Fibroblast of skin of scalp (primary cell): ENCODE measurements around the gene CCDC171.
A peak's percentile ranks its signal among the peaks of the same experiment; 100 is the strongest.
"Not testable (repeated sequence)": the region's sequence is repeated elsewhere in the genome, so short reads cannot be mapped to it uniquely, and the experiment has no call there.

Source experiments
- DNase-seq: peaks from one replicate; pipeline ENCODE4 v3.0.0-alpha.2; 2013

The CCDC171 gene

DNA sequence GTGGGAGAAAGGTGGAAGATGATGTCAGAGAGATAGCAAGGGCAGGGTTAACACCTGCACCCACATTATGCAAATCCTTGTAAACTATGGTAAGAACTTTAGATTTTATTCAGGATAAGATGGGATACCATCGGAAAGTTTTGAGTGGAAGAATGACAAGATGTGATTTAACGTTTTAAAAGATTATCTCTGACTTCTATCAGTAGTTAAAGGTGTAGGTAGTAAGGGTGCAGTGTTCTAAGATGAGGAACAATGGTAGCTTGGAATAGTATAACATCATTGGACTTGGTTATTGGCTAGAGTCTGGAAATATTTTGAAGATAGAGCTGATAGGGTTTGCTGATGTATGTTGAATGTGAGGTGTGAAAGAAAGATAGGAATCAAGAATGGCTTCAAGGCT lies 211.3 kb downstream of the CCDC171 start:
- DNase-seq: no peak

GRCh38 chr9:15769547-15769946 lies 216.7 kb downstream of the CCDC171 start:
- no peak for DNase-seq

GRCh38 chr9:15778861-15779260 lies 226.0 kb downstream of the CCDC171 start:
- DNase-seq: no peak

- DNase-seq: no peak
Observed at GRCh38 chr9:15782106-15782505, 229.3 kb downstream of the CCDC171 start.

GRCh38 chr9:15785584-15785983 lies 232.7 kb downstream of the CCDC171 start:
- DNase-seq: no peak

- DNase-seq: no peak
Observed at GRCh38 chr9:15786616-15787015, 233.8 kb downstream of the CCDC171 start.

DNA sequence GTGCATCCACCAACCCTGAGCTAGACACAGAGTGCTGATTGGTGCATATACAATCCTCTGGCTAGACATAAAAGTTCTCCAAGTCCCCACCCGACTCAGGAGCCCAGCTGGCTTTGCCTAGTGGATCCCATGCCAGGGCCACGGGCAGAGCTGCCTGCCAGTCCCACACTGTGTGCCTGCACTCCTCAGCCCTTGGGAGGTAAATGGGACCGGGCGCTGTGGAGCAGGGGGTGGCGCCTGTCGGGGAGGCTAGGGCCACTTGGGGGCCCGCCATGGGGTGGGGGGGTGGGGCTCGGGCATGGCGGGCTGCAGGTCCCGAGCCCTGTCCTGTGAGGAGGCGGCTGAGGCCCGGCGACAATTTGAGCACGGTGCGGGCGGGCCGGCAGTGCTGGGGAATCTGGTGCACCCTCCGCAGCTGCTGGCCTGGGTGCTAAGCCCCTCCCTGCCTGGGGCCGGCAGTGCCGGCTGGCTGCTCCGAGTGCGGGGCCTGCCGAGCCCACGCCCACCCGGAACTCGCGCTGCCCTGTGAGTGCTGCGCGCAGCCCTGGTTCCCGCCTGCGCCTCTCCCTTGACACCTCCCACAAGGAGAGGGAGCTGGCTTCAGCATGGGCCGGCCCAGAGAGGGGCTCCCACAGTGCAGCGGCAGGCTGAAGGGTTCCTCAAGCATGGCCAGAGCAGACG lies 257.5 kb downstream of the CCDC171 start:
- not testable (repeated sequence) for DNase-seq

DNA sequence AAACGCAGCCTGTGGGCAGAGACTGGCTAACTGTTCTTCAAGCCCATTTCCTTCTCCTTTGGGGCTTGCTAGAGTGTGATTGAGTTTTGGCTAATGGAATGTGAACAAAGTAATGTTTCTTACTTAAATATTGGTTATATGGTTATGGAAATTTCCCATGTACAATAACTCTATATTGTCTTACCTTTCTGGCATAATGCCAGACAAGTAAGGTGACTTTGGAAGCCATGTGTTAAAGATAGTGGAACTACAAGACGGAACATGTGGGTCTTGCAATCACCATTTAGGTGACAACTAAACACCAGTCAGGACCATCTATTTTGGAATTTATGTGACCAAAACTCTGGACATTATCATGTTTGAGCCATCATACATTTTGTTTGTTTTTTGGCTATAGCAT lies 260.2 kb downstream of the CCDC171 start:
- no peak for DNase-seq

DNA sequence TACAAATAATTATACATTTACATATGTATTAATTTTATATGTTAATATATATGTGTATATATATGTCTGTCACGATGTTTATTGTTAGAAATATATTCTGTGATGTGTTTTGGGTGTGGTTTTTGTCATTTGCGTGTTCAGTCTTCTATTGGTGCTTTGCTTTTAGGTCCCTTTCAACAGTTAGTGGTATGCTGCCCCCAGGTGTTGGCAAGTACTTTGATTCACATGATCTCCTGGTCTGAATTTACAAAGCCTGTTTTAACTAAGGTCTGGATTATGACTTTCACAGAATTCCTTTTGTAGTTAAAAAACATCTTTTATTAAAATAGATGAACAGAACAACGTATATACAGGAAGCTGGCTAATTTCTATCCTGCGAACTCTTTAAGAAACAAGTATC lies 271.5 kb downstream of the CCDC171 start:
- peak; percentile 29 for DNase-seq

DNA sequence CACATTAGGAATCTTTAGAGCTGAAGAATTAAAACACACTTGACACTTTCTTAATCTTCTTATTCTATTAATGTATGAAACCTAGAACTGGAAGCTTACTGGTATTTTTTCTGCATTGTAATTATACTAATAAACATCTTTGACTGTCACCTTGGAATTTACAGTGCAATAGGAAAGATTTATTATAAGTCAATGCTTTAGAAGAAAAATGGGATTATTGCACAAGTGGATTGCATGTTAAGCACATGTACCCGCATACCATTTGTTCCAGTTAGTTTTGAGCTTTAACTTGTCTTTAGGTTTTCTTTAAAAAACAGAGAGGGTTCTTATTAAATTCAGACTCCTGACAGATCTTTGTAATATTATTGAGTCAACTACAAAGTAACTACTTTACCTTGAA lies 278.5 kb downstream of the CCDC171 start:
- DNase-seq: no peak

GRCh38 chr9:15834541-15834940 lies 281.7 kb downstream of the CCDC171 start:
- peak; percentile 33 for DNase-seq

GRCh38 chr9:15837079-15837679 lies 284.3 kb downstream of the CCDC171 start:
- DNase-seq: peak; percentile 68

GRCh38 chr9:15842051-15842450 lies 289.2 kb downstream of the CCDC171 start:
- DNase-seq: no peak

DNA sequence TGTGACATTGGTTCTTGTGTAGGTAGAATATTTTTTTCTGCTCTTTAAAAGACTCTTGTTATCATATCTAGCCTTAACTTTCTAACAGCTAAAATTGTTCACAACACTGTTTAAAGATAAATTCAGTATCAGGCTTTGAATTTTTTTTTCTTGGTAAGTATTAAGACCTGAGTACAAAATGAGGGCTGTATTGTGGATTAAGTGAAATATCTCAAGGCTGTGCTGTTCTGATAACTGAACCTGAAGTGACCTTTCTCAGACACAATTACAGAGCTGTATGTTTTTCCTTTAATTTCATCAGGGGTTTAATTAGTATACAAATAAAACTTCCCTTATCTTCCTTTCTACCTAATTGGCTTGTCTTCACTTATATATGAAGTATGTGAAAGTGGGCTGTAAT lies 290.5 kb downstream of the CCDC171 start:
- no peak for DNase-seq

- no peak for DNase-seq
Observed at GRCh38 chr9:15843931-15844330, 291.1 kb downstream of the CCDC171 start.

GRCh38 chr9:15846611-15847010 lies 293.8 kb downstream of the CCDC171 start:
- DNase-seq: no peak

GRCh38 chr9:15849871-15850270 lies 297.0 kb downstream of the CCDC171 start:
- DNase-seq: no peak

GRCh38 chr9:15851766-15852165 lies 298.9 kb downstream of the CCDC171 start:
- DNase-seq: no peak

- peak; percentile 53 for DNase-seq
Observed at GRCh38 chr9:15856591-15856990, 303.7 kb downstream of the CCDC171 start.

- no peak for DNase-seq
Observed at GRCh38 chr9:15867334-15867733, 314.5 kb downstream of the CCDC171 start.

DNA sequence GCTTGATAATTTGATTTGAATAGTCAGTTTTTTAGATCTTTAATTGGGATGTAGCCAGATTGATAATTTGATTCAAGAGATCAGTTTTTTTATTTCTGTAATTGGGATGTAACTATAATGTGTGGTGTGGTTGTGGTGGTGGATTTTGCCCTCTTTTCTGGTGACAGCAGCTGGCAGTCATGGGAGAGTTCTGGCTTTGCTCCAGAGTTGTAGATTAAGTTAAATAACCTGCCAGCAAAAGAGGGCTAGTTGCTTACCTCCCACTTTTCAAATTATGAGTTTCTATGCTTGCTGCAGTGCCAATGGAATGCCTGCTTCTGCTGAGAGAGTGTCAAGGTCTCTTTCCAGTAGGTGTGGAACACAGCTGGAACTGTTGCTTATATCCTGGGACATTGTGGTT lies 315.1 kb downstream of the CCDC171 start:
- no peak for DNase-seq

GRCh38 chr9:15873573-15874177 lies 320.8 kb downstream of the CCDC171 start:
- DNase-seq: peak; percentile 68

- DNase-seq: no peak
Observed at GRCh38 chr9:15882328-15882727, 329.5 kb downstream of the CCDC171 start.

GRCh38 chr9:15882883-15883282 lies 330.0 kb downstream of the CCDC171 start:
- DNase-seq: no peak
